Prostate gland (tissue), 2 donors: ENCODE measurements around the gene EPHB6. TPM values are rescaled to one million over a fixed set of nuclear protein-coding genes. Genes with fewer than 3 reads are reported as not detected.

ENCODE experiments used
- DNase-seq: peaks from one replicate; pipeline ENCODE4 v3.0.0-alpha.2; 2019; ENCODE audit warnings: low spot score
- H3K27ac ChIP-seq, 2 donors: fragments of 200-600 bp; sonication (generic); 2 replicates each; pipeline ENCODE4 v1.5.1; 2017 to 2019
- H3K27me3 ChIP-seq: fragments of 200-600 bp; sonication (generic); replicated peaks from 2 replicates; pipeline ENCODE4 v1.5.1; 2019; ENCODE audit not compliant: insufficient read depth
- H3K36me3 ChIP-seq, 2 donors: fragments of 200-600 bp; sonication (generic); 1 replicate in 1 of 2; 2 replicates in 1 of 2; pipeline versions ENCODE4 v1.5.1 to v1.8.1; 2017 to 2019
- H3K4me1 ChIP-seq: fragments of 200-600 bp; sonication (generic); replicated peaks from 2 replicates; pipeline ENCODE4 v1.5.1; 2019
- H3K4me3 ChIP-seq, 2 donors: fragments of 200-600 bp; sonication (generic); 2 replicates each; pipeline ENCODE4 v1.5.1; 2017 to 2019
- H3K9me3 ChIP-seq: fragments of 200-600 bp; sonication (generic); 2 replicates; pipeline ENCODE4 v1.5.1; 2017
- CTCF ChIP-seq, 4 experiments: fragments of 200-600 bp in 2 of 4; fragments of 450-650 bp in 2 of 4; sonication (generic) in 2 of 4; IDR thresholded peaks; 1 replicate in 3 of 4; 2 replicates in 1 of 4; pipeline ENCODE4 v1.5.1; 2016 to 2019; ENCODE audit warnings: antibody characterized with exemption in 4 of 4, mild to moderate bottlenecking in 2 of 4, moderate library complexity in 2 of 4
- POLR2A ChIP-seq: fragments of 450-650 bp; IDR thresholded peaks from one replicate; pipeline ENCODE4 v1.6.1; 2016; ENCODE audit warnings: antibody characterized with exemption, mild to moderate bottlenecking
- POLR2AphosphoS5 ChIP-seq: sonication (generic); formaldehyde crosslinking; IDR thresholded peaks from one replicate; pipeline ENCODE4 v1.6.1; 2017; ENCODE audit warnings: antibody characterized with exemption
- WGBS: methylation state at CpG from one replicate; pipeline ENCODE4 v1.1.5; 2018; 5-methylcytosine and 5-hydroxymethylcytosine counted together
- intact Hi-C: fragments of 100-400 bp; cut with DNase I; formaldehyde crosslinking; loops from one replicate; pipeline ENCODE4 v1.14.2; 2022
- total RNA-seq, 2 donors: library from RNA; depleted of rRNA; stranded (reverse); fragments of >200 nt; gene quantifications; one replicate each; pipeline ENCODE4 v1.1.0, GENCODE V29; 2016

Gene EPHB6
- total RNA-seq, 2 donors from 2014 or later = 98.1 to 122 TPM

GRCh38 chr7:142897691-142898090 is 42.8 kb downstream of the EPHB6 start:
- H3K4me1 ChIP-seq = peaks cover 8% of the 10 kb centered on the region
- DNase-seq = no peak
- WGBS = 95% methylated on average over 7 of the region's 7 CpGs
- H3K36me3 ChIP-seq = no peaks in the 10 kb centered on the region
- H3K27me3 ChIP-seq = no peaks in the 10 kb centered on the region
- no peak overlapping the region for H3K4me3 ChIP-seq
- no peaks in the 10 kb centered on the region for H3K9me3 ChIP-seq
- no peak for TF ChIP-seq POLR2AphosphoS5
- no peak for TF ChIP-seq POLR2A
- no peak for TF ChIP-seq CTCF (IDR thresholded peaks at IDR 0.05)
- H3K27ac ChIP-seq = peak overlapping the region in 1 of 2 donors; percentile 71
- intact Hi-C loops = no loop called here

- no peak overlapping the region for H3K27ac ChIP-seq
- H3K9me3 ChIP-seq = no peaks in the 10 kb centered on the region
- no peak overlapping the region for H3K4me3 ChIP-seq
- no peak for TF ChIP-seq CTCF (IDR thresholded peaks at IDR 0.05)
- no peak for TF ChIP-seq POLR2A
- no peak for TF ChIP-seq POLR2AphosphoS5
- intact Hi-C loops = no loop called here
- peaks cover 8% of the 10 kb centered on the region for H3K4me1 ChIP-seq
- H3K36me3 ChIP-seq = no peaks in the 10 kb centered on the region
- no peak for DNase-seq
- H3K27me3 ChIP-seq = no peaks in the 10 kb centered on the region
- 63% methylated on average over 3 of the region's 3 CpGs for WGBS
Measured at GRCh38 chr7:142898377-142899170, 43.7 kb downstream of the EPHB6 start.

GRCh38 chr7:142899661-142900060 is 44.8 kb downstream of the EPHB6 start:
- Histone ChIP-seq H3K27me3 (no peaks in the 10 kb centered on the region), H3K4me1 (peaks cover 1% of the 10 kb centered on the region), H3K27ac (no peak overlapping the region), H3K9me3 (no peaks in the 10 kb centered on the region), H3K4me3 (no peak overlapping the region), H3K36me3 (no peaks in the 10 kb centered on the region)
- WGBS = 45% methylated on average over 3 of the region's 3 CpGs
- DNase-seq = no peak
- TF ChIP-seq POLR2A (no peak), CTCF (IDR thresholded peaks at IDR 0.05) (no peak), POLR2AphosphoS5 (no peak)
- intact Hi-C loops = no loop called here

GRCh38 chr7:142901426-142902259 is 46.8 kb downstream of the EPHB6 start:
- peak overlapping the region in 1 of 2 donors; percentile 11 for H3K27ac ChIP-seq
- WGBS = 54% methylated on average over 15 of the region's 15 CpGs
- H3K4me1 ChIP-seq = no peaks in the 10 kb centered on the region
- H3K36me3 ChIP-seq = no peaks in the 10 kb centered on the region
- DNase-seq = peak; percentile 66
- intact Hi-C loops = no loop called here
- no peaks in the 10 kb centered on the region for H3K27me3 ChIP-seq
- no peaks in the 10 kb centered on the region for H3K9me3 ChIP-seq
- TF ChIP-seq POLR2AphosphoS5 (peak; percentile 62), CTCF (IDR thresholded peaks at IDR 0.05) (no peak)
- no peak overlapping the region for H3K4me3 ChIP-seq
